GM10847 (cell line): Measurements from ENCODE around the gene CALD1.

Experiments
- POLR2A ChIP-seq: IDR thresholded peaks from 2 replicates; pipeline ENCODE4 v1.6.1; 2011; ENCODE audit not compliant: insufficient read length; ENCODE audit errors: extremely low read depth

Gene CALD1, protein sequence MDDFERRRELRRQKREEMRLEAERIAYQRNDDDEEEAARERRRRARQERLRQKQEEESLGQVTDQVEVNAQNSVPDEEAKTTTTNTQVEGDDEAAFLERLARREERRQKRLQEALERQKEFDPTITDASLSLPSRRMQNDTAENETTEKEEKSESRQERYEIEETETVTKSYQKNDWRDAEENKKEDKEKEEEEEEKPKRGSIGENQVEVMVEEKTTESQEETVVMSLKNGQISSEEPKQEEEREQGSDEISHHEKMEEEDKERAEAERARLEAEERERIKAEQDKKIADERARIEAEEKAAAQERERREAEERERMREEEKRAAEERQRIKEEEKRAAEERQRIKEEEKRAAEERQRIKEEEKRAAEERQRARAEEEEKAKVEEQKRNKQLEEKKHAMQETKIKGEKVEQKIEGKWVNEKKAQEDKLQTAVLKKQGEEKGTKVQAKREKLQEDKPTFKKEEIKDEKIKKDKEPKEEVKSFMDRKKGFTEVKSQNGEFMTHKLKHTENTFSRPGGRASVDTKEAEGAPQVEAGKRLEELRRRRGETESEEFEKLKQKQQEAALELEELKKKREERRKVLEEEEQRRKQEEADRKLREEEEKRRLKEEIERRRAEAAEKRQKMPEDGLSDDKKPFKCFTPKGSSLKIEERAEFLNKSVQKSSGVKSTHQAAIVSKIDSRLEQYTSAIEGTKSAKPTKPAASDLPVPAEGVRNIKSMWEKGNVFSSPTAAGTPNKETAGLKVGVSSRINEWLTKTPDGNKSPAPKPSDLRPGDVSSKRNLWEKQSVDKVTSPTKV

DNA sequence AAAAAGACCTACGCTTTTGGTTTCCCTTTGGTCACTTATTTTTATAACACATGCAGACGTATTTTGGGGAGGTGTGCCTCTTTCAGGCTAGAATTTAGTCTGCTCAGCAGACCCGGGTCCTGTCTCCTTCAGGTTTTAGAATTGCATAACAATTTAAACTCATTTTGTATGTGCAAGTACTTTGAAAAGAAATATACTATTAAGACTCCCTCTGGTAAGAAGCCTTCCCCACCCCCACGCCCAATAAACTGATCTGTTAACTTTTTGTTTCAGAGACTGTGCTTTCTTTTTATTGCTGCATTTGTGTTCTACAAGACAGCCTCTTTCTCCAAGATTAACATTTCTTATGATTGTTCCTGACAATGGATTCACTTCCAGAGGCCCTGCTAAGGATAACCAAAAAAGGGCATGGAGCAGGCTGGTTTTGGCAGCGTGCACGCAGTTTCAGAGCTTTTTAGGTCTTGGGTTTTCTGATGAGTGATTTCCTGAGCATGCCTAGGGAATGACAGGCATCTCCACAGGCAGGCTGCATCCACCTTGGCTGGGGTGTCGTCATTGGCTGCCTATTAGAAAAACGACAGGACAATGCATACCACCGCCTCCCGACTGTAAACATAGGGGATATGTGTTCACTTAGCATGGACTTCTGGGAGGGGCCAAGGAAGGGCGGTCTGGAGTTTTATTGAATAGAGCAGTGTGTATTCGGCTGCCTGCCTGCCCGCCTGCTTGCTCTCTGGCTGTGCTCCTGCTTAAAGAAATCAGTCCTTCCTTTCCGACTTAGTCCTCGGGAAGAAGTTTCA, at the start of gene CALD1:
CALD1 (plus strand) TSS at position 694 of the 800 bp plus-strand sequence. CDS start 88,100 bp downstream, outside the sequence.
- TF ChIP-seq POLR2A, result no peak

DNA sequence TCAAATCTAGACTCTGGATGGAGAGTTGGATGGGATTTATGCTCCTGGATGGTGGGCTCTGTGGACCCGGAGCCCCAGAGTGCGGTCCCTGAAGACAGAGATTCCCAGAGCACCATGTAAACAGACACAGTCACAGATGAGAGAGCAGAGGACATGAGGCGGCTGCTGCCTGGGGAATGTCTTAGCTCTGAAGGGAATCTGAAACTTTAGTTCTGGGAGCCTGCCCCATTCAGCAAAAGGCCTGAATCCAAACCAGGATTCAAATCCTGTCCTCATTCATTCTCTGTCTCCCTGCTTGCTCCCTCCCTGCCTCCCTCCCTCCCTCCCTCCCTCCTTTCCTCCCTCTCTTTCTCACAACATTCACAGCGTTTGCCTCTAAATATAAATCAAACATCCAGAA, 49.5 kb upstream of the CALD1 start:
- no peak for TF ChIP-seq POLR2A

DNA sequence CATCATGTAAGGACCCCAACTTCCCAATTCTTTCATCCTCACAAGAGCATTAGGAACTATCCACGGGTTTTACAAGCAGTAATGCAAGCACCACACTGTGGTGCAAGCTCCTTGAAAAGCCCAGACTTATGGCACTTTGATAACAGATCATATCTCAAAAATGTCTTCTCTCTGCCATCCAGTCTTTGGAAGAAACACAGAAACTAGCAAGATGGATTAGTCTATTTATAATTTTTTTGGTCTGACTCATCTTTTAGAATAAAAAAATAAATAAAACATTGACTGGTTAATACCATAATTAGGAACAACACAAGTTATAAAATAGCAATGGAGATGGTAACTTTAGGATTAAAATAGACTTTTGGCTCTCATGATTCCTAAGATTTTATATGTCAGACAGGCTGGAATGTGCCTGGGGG, 49.0 kb upstream of the CALD1 start:
- no peak for TF ChIP-seq POLR2A

DNA sequence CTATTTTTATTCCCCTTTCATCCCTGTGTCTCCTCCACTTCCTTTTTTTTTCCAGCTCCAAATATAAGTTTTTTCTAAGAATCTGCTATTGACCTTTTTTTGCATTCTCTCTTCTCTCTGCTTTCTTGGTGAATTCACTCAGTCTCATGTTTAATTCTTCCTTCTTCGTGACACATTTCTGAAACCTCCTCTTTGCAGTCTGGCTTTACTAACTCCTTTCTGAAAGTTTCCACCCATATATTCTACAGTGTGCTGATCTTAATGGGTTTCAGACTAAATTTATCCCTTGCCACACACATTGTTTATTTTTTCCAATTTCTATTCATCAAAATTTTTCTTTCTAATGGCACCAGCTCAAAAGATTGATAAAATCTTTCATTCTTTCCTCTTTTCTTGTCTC, 47.8 kb upstream of the CALD1 start:
- no peak for TF ChIP-seq POLR2A

DNA sequence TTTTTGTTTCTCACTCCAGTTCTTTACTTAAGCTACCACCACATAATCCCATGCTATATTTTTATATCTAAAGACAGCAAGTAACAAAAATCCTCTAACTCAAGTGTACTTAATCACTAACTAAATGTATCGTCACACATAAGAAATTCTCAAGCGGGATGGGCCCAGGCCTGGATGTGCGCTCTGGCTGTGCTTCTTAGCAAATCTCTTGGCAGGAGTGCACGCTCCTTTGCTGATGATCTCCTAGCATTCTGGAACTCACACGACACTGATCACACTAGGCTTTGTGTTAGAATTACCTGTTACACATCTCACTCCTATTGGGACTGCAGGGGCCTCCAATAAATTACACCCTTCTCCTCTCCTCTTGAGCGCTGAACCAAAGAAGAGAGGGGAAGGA, 46.7 kb upstream of the CALD1 start:
- TF ChIP-seq POLR2A, result no peak

DNA sequence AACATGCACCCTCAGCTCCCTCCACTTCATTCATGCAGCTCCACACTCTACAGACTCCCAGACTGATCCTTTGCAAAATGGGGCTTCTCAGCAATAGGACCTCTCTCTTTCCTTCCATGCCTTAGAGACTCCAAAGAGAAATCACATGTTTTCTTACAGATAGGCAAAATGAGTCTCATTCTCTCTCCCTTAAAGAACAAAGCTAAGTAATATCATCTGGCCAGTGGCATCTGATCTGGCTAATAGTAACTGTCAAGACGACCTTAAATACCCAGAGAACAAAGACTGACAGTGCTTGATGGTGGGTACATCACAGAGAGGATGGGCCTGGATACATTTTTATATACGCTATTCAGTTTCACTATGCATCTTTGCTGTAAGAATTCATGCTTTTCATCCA, 43.1 kb upstream of the CALD1 start:
- TF ChIP-seq POLR2A, result no peak

DNA sequence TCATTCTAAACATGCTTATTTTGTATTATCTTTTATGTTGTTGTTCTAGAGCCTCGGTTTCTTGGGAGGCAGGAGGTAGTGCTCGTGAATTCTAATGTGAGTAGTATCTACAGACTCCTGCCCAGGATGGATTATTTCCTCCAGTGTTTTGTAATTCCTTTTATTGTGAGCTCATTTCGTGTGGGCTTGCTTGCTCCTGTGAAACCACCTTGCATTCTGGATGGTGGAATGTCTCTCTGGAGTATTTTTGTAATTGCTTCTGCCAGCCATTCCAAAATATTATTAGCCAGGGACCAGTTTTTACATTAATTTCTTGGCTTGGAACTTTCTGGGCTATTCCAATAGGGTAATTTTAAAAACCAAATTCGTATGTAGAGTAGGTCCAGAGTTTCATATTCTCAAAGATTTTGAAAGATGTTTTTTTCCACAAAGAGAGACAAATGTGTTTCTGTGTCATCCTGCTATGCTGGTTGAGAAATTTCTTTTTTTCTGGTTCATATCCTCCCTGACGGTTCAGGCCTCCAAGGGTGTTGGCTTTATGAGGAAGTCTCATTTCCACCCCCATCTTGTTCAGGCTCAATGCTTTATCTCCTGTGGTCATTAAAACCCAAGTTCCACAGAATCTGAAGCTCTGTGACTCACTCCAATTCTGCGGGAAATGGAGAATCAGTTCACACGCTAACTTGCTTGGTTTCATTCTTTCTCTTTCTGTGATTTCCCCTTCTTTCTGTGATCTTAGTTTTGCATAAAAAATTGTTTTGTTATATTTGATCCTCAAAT, 41.7 kb upstream of the CALD1 start:
- TF ChIP-seq POLR2A, result no peak

DNA sequence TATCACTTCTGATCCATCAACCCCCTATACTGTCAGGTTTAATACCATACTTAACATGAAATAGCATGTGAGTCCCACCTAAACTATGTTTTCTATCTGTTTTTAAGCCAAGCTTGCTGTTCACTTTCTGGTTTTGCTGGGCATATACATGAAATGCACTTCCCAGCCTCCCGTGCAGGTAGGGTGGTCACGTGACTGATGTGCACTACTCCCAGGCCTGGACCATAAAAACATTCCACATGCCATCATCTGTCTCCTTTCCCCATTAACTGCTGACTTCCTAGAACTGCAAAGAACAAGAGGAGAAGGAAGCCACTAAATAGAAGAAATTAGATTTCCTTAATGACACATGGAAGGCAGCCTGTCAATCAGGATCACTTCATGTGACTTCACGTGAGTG, 40.1 kb upstream of the CALD1 start:
- TF ChIP-seq POLR2A, result no peak

DNA sequence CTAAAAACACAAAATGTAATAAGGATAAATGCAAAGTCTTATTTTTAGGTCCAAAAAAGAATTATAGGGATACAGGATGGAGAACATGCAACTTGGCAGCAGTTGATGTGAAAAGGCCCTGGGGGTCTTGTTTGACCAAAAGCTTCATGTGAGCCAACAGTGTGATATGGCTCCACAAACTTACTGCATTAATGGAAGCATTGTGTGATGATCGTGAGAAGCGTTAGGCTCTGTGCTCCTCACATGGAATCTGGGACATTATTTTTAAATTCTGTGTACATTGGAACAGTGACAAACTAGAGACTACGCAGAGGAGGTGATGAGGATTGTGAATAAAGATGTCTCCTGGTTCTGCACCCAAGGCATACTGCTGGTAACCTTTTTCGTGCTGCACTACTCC, 39.1 kb upstream of the CALD1 start:
- no peak for TF ChIP-seq POLR2A

DNA sequence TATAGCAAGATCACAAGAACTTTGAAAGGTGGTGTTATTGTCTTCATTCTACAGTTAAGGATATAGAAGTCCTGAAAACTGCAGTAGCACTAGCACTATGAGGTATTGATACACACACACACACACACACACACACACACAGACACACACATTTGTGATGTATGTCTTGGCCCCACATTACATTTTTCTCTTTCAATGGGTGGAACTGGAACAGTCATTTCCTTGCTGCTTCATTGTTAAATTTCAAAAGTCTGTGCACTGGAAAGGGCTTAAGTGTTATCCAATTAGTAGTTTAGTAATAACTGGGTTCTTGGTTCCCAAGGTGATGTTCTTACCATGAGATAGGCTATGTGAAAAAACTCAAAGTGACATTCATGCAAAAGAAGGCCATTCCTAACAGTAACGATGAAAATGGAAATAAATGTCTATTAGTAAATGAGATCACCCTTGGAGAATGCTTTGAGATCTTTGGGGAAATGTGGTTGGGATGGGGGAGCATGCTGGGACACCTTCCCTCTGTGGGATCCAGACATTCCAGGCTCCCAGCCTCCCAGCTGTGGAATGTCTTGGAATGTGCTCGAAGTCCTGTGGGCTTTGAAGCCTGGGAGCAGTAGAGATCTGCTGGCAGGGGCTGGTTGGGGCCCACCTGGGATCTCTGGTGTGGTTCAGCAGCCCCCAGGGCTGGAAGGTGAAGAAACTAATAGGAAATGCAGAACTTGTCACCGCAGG, 37.4 kb upstream of the CALD1 start:
- TF ChIP-seq POLR2A, result no peak

DNA sequence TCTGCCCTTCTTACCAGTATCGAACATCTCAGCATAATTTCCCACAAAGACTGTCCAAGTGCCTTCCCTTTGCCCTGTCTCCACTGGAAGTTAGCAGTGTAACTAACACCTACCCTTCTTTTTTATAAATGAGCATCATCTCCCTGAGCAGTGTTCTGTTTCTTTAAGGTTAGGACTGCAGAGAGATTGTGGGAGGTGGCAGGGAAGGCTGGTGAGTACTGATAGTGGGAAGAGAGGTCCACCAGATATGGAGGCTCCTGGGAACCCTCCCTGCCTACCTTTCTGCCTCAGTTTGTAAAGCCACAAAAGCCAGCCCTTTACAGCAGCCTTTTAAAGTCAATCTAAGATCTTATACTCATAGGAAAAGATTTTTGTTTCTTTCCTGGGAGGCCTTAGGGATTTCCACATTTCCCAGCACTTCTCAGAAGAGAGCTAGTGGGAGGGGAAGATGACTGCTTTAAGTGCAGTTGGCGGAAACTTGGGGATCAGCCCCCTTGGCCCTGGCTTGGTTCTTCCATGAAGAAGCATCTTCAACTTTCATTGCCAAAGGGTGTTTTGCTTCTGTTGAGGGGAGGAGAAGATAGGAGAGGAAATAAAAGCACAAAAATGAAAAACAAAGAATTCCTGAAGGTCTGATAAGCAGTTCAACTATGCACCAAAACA, 36.6 kb upstream of the CALD1 start:
- TF ChIP-seq POLR2A, result no peak

DNA sequence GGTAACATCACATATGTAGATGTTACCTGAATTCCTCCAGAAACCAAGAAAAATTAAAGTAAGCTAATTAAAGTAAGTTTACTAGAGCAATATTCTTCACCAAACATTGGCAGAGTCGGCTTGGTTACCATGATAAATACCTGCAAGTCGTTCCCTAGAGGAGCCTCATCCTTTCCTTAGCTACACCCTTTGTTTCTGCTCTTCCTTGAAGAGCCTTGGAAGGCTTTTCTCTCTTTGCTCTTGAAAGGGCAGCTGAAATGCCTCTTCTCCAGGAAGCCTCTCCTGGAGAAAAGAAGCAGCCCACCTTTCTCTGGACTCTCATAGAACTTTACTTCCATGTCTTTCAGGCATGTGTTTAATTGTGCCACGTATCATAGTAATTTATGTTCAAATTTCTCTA, 34.9 kb upstream of the CALD1 start:
- no peak for TF ChIP-seq POLR2A

DNA sequence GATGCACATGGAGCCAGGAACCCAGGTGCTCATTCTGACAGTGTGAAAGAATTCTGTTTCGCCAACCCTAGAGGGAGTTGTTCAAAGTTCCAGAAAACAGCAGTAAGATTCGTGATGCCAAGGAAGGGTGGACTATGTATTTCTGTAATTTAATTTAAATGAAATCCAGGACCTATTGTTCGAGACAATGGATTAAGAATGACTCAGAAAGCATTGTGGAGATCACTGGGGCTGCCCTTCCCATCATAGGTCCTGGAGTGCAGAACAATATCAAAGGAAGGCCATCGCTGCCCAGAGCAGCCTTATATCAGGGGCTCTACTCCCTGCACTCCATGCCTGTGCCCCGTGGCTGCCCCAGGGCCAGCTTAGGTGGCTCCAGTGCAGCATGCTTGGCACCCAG, 32.1 kb upstream of the CALD1 start:
- no peak for TF ChIP-seq POLR2A

DNA sequence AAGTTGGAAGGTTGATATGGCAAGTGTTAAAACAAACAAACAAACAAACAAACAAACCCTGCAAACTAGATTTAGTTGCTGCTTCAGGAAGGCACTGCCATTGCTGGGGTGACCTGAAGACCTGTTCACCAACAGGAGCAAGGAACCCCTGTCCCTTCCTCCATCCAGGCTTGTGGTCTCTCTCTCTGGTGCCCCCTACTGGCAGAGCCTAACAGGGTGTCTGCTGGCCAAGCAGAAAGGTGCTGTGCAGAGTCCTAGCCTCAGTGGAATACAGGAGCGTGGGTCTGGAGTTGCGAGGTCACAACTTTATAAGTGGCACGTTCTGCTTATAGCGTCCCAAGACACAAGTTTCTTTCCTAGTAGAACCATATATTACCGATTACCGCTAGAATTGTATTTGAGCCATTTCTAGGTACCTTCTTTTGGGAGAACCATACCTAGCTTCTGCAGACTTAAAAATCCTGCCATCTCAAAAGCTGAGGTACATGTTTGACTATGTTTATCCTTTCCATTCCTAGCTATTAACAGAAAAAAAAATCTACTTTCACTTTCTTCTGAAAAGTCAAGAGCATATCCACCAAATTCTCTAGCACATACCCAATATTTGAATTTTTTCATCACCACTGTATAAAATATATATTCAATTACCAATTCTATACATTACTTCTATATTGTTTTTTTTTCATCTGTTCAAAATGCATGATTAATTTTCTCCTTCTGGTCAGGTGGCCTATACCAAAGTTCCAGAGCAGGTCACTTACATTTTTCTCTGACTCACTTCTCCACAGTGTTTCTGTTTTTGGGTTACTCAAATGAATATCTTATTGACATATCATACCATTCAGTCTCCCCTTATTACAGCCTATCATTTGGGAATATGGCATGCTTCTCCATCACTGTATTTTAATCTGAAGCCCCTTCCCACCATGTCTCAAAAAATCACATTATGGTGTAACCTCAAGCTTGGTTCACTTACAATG, 29.1 kb upstream of the CALD1 start:
- TF ChIP-seq POLR2A, result no peak
